HepG2 (cell line): ENCODE measurements around the gene MBOAT7. TPM values are rescaled to one million over a fixed set of nuclear protein-coding genes. Genes with fewer than 3 reads are reported as not detected.

Experiments
- GABPA ChIP-seq, 2 experiments: IDR thresholded peaks; 2 replicates each; pipeline ENCODE4 v1.6.1; 2011 to 2016; ENCODE audit warnings: low read depth in 2 of 2, low read length in 1 of 2, missing biosample characterization in 1 of 2, missing genetic modification characterization in 1 of 2
- GATA4 ChIP-seq: sonication (generic); IDR thresholded peaks from 2 replicates; pipeline ENCODE4 v1.6.1; 2016; ENCODE audit warnings: antibody characterized with exemption, low read depth, borderline replicate concordance
- HMGA1 ChIP-seq: sonication (generic); formaldehyde crosslinking; conservative IDR thresholded peaks from 2 replicates; pipeline ENCODE4 v1.4.0; 2020; ENCODE audit warnings: missing genetic modification reagents
- SP4 ChIP-seq: sonication (generic); formaldehyde crosslinking; IDR thresholded peaks from 2 replicates; pipeline ENCODE4 v1.8.1; 2023; ENCODE audit warnings: mild to moderate bottlenecking, missing genetic modification reagents
- ZNF20 ChIP-seq: sonication (generic); formaldehyde crosslinking; IDR thresholded peaks from 2 replicates; pipeline ENCODE4 v1.4.0; 2020; ENCODE audit warnings: mild to moderate bottlenecking, moderate library complexity, missing genetic modification reagents
- ZNF232 ChIP-seq: sonication (generic); formaldehyde crosslinking; IDR thresholded peaks from 2 replicates; pipeline ENCODE4 v1.4.0; 2020; ENCODE audit warnings: missing genetic modification reagents, borderline replicate concordance
- ZNF30 ChIP-seq: sonication (generic); formaldehyde crosslinking; IDR thresholded peaks from 2 replicates; pipeline ENCODE4 v1.5.0; 2020; ENCODE audit warnings: mild to moderate bottlenecking, missing genetic modification reagents
- ZNF558 ChIP-seq: sonication (generic); formaldehyde crosslinking; IDR thresholded peaks from 2 replicates; pipeline ENCODE4 v1.9.0; 2022; ENCODE audit warnings: mild to moderate bottlenecking, missing genetic modification reagents, borderline replicate concordance
- ZNF598 ChIP-seq: sonication (generic); formaldehyde crosslinking; IDR thresholded peaks from 2 replicates; pipeline ENCODE4 v1.5.1; 2020; ENCODE audit warnings: mild to moderate bottlenecking, missing genetic modification reagents, borderline replicate concordance
- ZNF724P ChIP-seq: sonication (generic); formaldehyde crosslinking; IDR thresholded peaks from 2 replicates; pipeline ENCODE4 v1.8.0; 2022; ENCODE audit warnings: missing genetic modification reagents, borderline replicate concordance
- ZNF737 ChIP-seq: sonication (generic); formaldehyde crosslinking; IDR thresholded peaks from 2 replicates; pipeline ENCODE4 v1.5.0; 2020; ENCODE audit warnings: missing genetic modification reagents, mild to moderate bottlenecking, borderline replicate concordance
- polyA plus RNA-seq, 8 experiments: library from polyadenylated mRNA; depleted of rRNA in 3 of 8; stranded (reverse) in 7 of 8; unstranded in 1 of 8; fragments of >200 nt; fragmentation: Illumina TruSeq in 4 of 8; extraction: Trizol in 4 of 8; gene quantifications; 2 replicates each; pipeline versions ENCODE4 v1.2.1 to v1.2.3, GENCODE V29; 2011 to 2016; ENCODE audit warnings: low read depth in 4 of 8, missing spikeins in 1 of 8, mixed read lengths in 1 of 8; ENCODE audit not compliant: insufficient read depth in 1 of 8
- total RNA-seq, 5 experiments: library from RNA; depleted of rRNA; stranded (reverse); fragments of >200 nt; fragmentation: Illumina TruSeq; extraction: Trizol; gene quantifications; 2 replicates each; pipeline ENCODE4 v1.2.3, GENCODE V29; 2016; ENCODE audit warnings: low read depth in 1 of 5
- TF ChIP-seq, protein P1 (sequence below): sonication (generic); formaldehyde crosslinking; IDR thresholded peaks from 2 replicates; pipeline ENCODE4 v1.5.1; 2020; ENCODE audit warnings: missing genetic modification reagents, mild to moderate bottlenecking, borderline replicate concordance
- TF ChIP-seq, protein P2 (sequence below): sonication (generic); formaldehyde crosslinking; IDR thresholded peaks from 2 replicates; pipeline ENCODE4 v1.4.0; 2020; ENCODE audit warnings: mild to moderate bottlenecking, missing genetic modification reagents
- TF ChIP-seq, protein P3 (sequence below): sonication (generic); formaldehyde crosslinking; IDR thresholded peaks from 2 replicates; pipeline ENCODE4 v1.4.0; 2020; ENCODE audit warnings: missing genetic modification reagents
- TF ChIP-seq, protein P4 (sequence below): sonication (generic); formaldehyde crosslinking; IDR thresholded peaks from 2 replicates; pipeline ENCODE4 v1.8.1; 2023; ENCODE audit warnings: mild to moderate bottlenecking, missing genetic modification reagents
- TF ChIP-seq, protein P5 (sequence below): sonication (generic); formaldehyde crosslinking; IDR thresholded peaks from 2 replicates; pipeline ENCODE4 v1.4.0; 2020; ENCODE audit warnings: missing genetic modification reagents, borderline replicate concordance
- TF ChIP-seq, protein P6 (sequence below): sonication (generic); formaldehyde crosslinking; IDR thresholded peaks from 2 replicates; pipeline ENCODE4 v1.4.0; 2020; ENCODE audit warnings: missing genetic modification reagents

Gene MBOAT7
- total and polyA plus RNA-seq, 2 of the 13 experiments (the other 11 are each of a cell fraction or from before 2014, with no cell fraction given), result 22.2 to 25.5 TPM

DNA sequence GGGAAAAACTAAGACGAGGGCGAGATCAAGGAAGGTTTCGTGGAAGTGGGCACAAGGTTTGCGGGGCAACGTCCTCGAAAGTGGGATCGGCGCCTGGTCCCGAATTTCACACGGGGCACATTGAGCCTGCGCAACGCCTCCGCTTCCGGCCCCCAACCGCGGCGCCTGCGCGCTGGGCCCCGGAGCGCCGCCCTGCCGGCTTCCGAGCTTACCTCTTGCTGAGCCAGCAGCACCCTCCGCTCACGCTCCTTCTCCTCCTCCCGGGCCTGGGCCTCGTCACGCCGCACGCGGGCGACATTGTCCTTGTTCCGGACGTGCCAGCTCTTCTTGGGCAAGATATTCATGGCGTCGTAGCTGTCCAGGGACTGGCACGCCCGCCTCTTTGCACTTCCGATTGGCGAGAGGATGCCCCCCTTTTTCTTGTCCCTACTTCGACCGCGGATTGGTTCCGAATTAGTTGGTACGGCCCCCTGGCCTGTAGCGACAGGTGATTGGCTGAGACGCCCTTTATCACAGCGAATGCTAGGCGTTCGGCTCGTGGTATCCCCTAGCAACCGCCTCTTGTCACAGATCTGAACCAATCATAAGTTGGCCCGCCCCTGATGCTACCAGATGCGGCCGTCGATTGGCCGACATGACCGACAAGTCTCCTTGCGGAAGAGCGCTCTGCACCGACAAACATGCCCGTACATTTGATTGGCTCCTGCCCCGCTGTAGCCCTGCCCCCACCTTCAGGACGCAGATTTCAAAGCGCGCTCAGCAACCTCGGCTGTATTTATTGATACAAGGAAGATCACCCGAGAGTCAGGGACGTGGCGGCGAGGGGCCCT, 29.8 kb downstream of the MBOAT7 start, which contains the start of gene LENG1 (continued):
- TF ChIP-seq HMGA1 (CRISPR knock-in tag) (no peak), GATA4 (peak; percentile 56; the same call in 1 of the 2 replicates), ZNF558 (no peak; the same call in 1 of the 2 replicates), ZNF737 (CRISPR knock-in tag) (no peak), ZNF724P (no peak), SP4 (peak; percentile 73), ZNF30 (CRISPR knock-in tag) (no peak), ZNF232 (no peak), ZNF598 (CRISPR knock-in tag) (no peak), GABPA (IDR thresholded peaks at IDR 0.05; ENCODE audit: low read depth, low read length) (peak; percentile 62), GABPA (CRISPR knock-in tag; IDR thresholded peaks at IDR 0.05; ENCODE audit: low read depth) (peak; percentile 84), ZNF20 (no peak)
- TF ChIP-seq, protein P1, sequence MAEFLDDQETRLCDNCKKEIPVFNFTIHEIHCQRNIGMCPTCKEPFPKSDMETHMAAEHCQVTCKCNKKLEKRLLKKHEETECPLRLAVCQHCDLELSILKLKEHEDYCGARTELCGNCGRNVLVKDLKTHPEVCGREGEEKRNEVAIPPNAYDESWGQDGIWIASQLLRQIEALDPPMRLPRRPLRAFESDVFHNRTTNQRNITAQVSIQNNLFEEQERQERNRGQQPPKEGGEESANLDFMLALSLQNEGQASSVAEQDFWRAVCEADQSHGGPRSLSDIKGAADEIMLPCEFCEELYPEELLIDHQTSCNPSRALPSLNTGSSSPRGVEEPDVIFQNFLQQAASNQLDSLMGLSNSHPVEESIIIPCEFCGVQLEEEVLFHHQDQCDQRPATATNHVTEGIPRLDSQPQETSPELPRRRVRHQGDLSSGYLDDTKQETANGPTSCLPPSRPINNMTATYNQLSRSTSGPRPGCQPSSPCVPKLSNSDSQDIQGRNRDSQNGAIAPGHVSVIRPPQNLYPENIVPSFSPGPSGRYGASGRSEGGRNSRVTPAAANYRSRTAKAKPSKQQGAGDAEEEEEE (CRISPR knock-in tag), result no peak
- TF ChIP-seq, protein P2, sequence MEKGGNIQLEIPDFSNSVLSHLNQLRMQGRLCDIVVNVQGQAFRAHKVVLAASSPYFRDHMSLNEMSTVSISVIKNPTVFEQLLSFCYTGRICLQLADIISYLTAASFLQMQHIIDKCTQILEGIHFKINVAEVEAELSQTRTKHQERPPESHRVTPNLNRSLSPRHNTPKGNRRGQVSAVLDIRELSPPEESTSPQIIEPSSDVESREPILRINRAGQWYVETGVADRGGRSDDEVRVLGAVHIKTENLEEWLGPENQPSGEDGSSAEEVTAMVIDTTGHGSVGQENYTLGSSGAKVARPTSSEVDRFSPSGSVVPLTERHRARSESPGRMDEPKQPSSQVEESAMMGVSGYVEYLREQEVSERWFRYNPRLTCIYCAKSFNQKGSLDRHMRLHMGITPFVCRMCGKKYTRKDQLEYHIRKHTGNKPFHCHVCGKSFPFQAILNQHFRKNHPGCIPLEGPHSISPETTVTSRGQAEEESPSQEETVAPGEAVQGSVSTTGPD (CRISPR knock-in tag), result no peak
- TF ChIP-seq, protein P3, sequence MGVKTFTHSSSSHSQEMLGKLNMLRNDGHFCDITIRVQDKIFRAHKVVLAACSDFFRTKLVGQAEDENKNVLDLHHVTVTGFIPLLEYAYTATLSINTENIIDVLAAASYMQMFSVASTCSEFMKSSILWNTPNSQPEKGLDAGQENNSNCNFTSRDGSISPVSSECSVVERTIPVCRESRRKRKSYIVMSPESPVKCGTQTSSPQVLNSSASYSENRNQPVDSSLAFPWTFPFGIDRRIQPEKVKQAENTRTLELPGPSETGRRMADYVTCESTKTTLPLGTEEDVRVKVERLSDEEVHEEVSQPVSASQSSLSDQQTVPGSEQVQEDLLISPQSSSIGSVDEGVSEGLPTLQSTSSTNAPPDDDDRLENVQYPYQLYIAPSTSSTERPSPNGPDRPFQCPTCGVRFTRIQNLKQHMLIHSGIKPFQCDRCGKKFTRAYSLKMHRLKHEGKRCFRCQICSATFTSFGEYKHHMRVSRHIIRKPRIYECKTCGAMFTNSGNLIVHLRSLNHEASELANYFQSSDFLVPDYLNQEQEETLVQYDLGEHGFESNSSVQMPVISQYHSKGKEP (CRISPR knock-in tag), result no peak
- TF ChIP-seq, protein P4, sequence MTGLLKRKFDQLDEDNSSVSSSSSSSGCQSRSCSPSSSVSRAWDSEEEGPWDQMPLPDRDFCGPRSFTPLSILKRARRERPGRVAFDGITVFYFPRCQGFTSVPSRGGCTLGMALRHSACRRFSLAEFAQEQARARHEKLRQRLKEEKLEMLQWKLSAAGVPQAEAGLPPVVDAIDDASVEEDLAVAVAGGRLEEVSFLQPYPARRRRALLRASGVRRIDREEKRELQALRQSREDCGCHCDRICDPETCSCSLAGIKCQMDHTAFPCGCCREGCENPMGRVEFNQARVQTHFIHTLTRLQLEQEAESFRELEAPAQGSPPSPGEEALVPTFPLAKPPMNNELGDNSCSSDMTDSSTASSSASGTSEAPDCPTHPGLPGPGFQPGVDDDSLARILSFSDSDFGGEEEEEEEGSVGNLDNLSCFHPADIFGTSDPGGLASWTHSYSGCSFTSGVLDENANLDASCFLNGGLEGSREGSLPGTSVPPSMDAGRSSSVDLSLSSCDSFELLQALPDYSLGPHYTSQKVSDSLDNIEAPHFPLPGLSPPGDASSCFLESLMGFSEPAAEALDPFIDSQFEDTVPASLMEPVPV, result peak; percentile 72; the same call in 1 of the 2 replicates
- TF ChIP-seq, protein P5, sequence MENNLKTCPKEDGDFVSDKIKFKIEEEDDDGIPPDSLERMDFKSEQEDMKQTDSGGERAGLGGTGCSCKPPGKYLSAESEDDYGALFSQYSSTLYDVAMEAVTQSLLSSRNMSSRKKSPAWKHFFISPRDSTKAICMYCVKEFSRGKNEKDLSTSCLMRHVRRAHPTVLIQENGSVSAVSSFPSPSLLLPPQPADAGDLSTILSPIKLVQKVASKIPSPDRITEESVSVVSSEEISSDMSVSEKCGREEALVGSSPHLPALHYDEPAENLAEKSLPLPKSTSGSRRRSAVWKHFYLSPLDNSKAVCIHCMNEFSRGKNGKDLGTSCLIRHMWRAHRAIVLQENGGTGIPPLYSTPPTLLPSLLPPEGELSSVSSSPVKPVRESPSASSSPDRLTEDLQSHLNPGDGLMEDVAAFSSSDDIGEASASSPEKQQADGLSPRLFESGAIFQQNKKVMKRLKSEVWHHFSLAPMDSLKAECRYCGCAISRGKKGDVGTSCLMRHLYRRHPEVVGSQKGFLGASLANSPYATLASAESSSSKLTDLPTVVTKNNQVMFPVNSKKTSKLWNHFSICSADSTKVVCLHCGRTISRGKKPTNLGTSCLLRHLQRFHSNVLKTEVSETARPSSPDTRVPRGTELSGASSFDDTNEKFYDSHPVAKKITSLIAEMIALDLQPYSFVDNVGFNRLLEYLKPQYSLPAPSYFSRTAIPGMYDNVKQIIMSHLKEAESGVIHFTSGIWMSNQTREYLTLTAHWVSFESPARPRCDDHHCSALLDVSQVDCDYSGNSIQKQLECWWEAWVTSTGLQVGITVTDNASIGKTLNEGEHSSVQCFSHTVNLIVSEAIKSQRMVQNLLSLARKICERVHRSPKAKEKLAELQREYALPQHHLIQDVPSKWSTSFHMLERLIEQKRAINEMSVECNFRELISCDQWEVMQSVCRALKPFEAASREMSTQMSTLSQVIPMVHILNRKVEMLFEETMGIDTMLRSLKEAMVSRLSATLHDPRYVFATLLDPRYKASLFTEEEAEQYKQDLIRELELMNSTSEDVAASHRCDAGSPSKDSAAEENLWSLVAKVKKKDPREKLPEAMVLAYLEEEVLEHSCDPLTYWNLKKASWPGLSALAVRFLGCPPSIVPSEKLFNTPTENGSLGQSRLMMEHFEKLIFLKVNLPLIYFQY (CRISPR knock-in tag), result no peak
- TF ChIP-seq, protein P6, sequence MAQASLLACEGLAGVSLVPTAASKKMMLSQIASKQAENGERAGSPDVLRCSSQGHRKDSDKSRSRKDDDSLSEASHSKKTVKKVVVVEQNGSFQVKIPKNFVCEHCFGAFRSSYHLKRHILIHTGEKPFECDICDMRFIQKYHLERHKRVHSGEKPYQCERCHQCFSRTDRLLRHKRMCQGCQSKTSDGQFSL (CRISPR knock-in tag), result no peak
